BE2C (cell line): ENCODE results near the gene TIGIT.

Experiments
- DNase-seq: peaks from one replicate; pipeline ENCODE4 v3.0.0-alpha.2; 2020
- H3K27me3 ChIP-seq: fragments of 250-450 bp; sonication (Bioruptor Pico); 2 replicates; pipeline ENCODE4 v1.5.1; 2020; ENCODE audit warnings: mild to moderate bottlenecking
- H3K36me3 ChIP-seq: fragments of 250-450 bp; sonication (Bioruptor Pico); 2 replicates; pipeline ENCODE4 v1.5.1; 2020; ENCODE audit warnings: mild to moderate bottlenecking
- H3K4me1 ChIP-seq: fragments of 250-450 bp; sonication (Bioruptor Pico); 2 replicates; pipeline ENCODE4 v1.5.1; 2020
- H3K4me3 ChIP-seq: 2 replicates; pipeline ENCODE4 v1.5.1; 2011; ENCODE audit warnings: low read depth, low read length
- H3K9me3 ChIP-seq: fragments of 250-450 bp; sonication (Bioruptor Pico); 2 replicates; pipeline ENCODE4 v1.5.1; 2020
- CTCF ChIP-seq: IDR thresholded peaks from 2 replicates; pipeline ENCODE4 v1.5.1; 2012; ENCODE audit warnings: mild to moderate bottlenecking, low read depth, low read length

The TIGIT gene

DNA sequence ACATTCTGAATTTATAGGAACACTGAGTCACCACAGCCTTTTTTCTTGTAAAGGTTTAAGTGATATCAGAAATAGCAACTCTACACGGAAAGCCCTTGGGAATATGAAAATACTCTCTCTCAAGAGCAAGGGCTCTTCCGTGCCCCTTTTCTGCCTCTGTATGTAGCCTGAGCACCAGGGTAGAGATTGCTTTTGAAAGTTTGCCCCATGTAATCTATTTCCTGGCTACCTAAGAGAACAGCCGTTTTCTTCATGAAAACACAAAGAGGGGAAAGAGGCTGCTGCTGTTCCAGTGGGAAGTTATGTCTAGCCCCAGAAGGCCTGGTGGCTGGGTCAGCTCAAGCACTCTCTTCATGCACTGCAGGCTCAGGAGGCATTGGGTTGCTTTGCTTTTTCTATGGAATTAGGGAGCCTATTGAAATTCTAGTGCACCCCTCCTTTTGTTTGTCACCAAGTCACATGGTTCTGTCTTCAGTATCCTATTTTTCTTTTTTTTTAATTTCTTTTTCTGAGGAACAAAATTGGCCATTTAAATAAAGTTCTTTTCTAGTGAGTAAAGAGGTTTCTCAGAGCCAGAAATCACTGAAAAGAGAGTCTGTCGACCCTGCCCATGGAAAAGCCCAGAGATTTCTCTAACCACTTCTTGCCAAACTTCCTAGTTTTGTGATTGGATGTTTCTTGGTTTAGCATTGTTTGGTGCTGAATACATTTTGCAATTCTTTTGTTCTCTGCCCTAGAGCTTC, 39.5 kb downstream of the TIGIT start:
- Histone ChIP-seq H3K27me3 (no peaks in the 10 kb centered on the region), H3K4me3 (no peak overlapping the region), H3K36me3 (no peaks in the 10 kb centered on the region), H3K9me3 (no peaks in the 10 kb centered on the region), H3K4me1 (no peaks in the 10 kb centered on the region)
- DNase-seq, result no peak
- no peak for TF ChIP-seq CTCF

- Histone ChIP-seq H3K27me3 (no peaks in the 10 kb centered on the region), H3K4me1 (no peaks in the 10 kb centered on the region), H3K9me3 (no peaks in the 10 kb centered on the region), H3K4me3 (no peak overlapping the region), H3K36me3 (no peaks in the 10 kb centered on the region)
- no peak for TF ChIP-seq CTCF
- DNase-seq, result no peak
Measured at GRCh38 chr3:114333923-114334240, 40.1 kb downstream of the TIGIT start.

DNA sequence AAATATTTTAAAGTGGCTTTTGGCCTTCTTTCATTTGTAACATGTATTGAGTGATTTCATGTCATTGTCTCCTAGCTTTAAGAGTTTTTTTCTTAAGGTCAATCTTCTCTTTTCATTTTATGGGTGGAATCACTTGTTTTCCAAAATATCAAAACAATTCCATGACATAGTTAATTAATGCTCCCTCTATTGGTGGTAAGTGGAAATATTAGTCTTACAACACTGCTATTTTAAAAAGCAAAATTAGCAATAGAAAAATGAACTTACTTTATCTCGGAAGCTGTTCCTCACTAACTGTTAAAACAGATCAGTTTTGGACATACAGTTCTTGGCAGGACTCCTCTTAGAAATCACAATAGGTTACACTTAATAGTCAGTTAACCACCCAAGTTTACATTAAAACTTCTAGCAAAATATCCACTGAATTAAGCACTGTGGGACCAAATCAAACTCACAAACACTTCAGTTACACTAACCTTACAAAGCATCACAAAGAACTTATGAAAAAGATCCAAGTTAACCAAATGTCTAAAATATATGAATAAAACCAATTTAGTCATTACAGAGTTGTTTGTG, 42.4 kb downstream of the TIGIT start:
- no peak for DNase-seq
- TF ChIP-seq CTCF, result peak; percentile 28; the same call in 1 of the 2 replicates
- no peaks in the 10 kb centered on the region for H3K9me3 ChIP-seq
- no peaks in the 10 kb centered on the region for H3K36me3 ChIP-seq
- H3K4me1 ChIP-seq, result no peaks in the 10 kb centered on the region
- no peaks in the 10 kb centered on the region for H3K27me3 ChIP-seq
- no peak overlapping the region for H3K4me3 ChIP-seq

GRCh38 chr3:114336857-114337256, 43.0 kb downstream of the TIGIT start:
- no peak for TF ChIP-seq CTCF
- H3K4me3 ChIP-seq, result no peak overlapping the region
- no peaks in the 10 kb centered on the region for H3K27me3 ChIP-seq
- H3K4me1 ChIP-seq, result no peaks in the 10 kb centered on the region
- no peaks in the 10 kb centered on the region for H3K36me3 ChIP-seq
- no peak for DNase-seq
- H3K9me3 ChIP-seq, result no peaks in the 10 kb centered on the region

DNA sequence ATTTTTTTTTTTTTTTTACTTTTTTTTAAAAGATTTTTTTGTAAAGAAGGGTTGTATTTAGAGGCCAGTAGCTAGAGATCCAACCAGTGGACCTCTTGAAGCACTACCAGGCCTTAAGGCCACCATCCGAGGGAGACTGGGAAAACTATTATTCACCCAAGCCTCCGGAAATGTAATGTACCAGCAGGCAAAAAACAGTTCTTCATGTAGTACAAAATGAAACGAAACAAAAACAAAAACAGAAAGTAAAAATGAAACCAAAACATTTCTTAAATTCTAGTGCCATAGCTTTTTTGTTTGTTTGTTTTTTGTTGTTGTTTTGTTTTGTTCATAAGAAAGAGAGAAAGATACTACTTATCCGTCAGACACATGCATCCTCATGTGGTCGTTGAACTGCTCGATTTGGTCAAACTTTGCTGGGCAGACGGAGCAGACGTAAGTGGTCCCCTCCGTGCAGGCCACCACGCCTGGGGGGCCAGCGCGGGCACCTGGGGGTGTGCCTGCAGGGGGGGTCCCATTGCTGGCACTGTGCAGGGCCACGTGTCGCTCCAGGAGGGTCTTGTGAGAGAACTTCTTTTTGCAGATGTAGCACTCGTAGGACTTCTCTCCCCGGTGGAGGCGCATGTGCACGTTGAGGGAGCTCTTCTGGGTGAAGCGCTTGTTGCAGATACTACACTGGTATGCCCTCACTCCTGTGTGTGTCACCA, 45.0 kb downstream of the TIGIT start:
- H3K4me1 ChIP-seq, result no peaks in the 10 kb centered on the region
- no peak for DNase-seq
- no peak for TF ChIP-seq CTCF

DNA sequence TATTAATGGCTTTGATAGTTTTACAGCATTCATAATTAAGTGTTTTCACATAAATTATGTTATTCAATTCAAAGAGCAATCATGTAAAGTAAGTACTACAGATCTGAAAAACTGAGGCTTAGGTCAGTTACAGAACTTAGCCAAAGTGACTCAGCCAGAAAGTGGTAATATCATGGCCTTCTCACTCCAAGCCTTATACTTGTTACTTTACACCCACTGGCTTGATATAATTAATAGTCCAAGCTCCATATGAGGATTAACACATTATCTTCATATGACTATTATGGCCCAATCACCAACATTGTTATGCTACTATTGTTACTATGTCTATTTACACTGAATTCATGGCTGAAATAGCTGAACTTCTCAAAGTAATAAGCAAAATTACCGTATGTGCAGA, 50.7 kb downstream of the TIGIT start:
- no peaks in the 10 kb centered on the region for H3K4me1 ChIP-seq
- DNase-seq, result no peak
- H3K27me3 ChIP-seq, result no peaks in the 10 kb centered on the region
- no peak for TF ChIP-seq CTCF
- H3K36me3 ChIP-seq, result peaks cover 3% of the 10 kb centered on the region; the same call in 1 of the 2 replicates
- H3K9me3 ChIP-seq, result no peaks in the 10 kb centered on the region
- no peak overlapping the region for H3K4me3 ChIP-seq

More for the DNA sequence above, 45.0 kb downstream of the TIGIT start:
- Histone ChIP-seq H3K27me3 (no peaks in the 10 kb centered on the region), H3K9me3 (no peaks in the 10 kb centered on the region), H3K4me3 (no peak overlapping the region), H3K36me3 (no peaks in the 10 kb centered on the region)
